H1 (cell line): ENCODE measurements around the gene PCYT2. TPM values are rescaled to one million over a fixed set of nuclear protein-coding genes. Genes with fewer than 3 reads are reported as not detected.

Experiments
- CTCF ChIA-PET: fragments of 300-600 bp; sonication (Branson Sonifier 250); formaldehyde crosslinking; loops from one replicate; lab custom pipeline; 2021; ENCODE audit not compliant: partially characterized antibody; lab: Charles Lee
- POLR2A ChIA-PET: fragments of 300-600 bp; sonication (Branson Sonifier 250); formaldehyde crosslinking; loops from one replicate; lab custom pipeline; 2021; ENCODE audit warnings: inconsistent platforms; ENCODE audit not compliant: partially characterized antibody; lab: Charles Lee
- DNase-seq, 2 experiments: peaks; one replicate each; pipeline versions ENCODE4 v3.0.0 to v3.0.0-alpha.2; 2010 to 2022; ENCODE audit warnings: low spot score in 2 of 2, low read depth in 1 of 2, mixed read lengths in 1 of 2
- FAIRE-seq: peaks from 2 replicates; lab custom pipeline; 2011; peaks lifted over from hg19 to GRCh38; lab: Jason Lieb, UNC
- H2AFZ ChIP-seq: 2 replicates; pipeline ENCODE4 v1.8.1; 2012; ENCODE audit warnings: low read length, inconsistent platforms
- H2AK5ac ChIP-seq: 2 replicates; pipeline ENCODE4 v1.6.1; 2013; ENCODE audit warnings: low read depth, low read length
- H2BK120ac ChIP-seq: replicated peaks from 2 replicates; pipeline ENCODE3; 2013; ENCODE audit warnings: low read depth, low read length, inconsistent platforms
- H2BK12ac ChIP-seq: 2 replicates; pipeline ENCODE4 v1.6.1; 2013; ENCODE audit warnings: low read depth, low read length
- H2BK15ac ChIP-seq: 2 replicates; pipeline ENCODE4 v1.6.1; 2013; ENCODE audit warnings: low read length
- H2BK20ac ChIP-seq: 2 replicates; pipeline ENCODE4 v1.6.1; 2013; ENCODE audit warnings: low read length
- H2BK5ac ChIP-seq: 2 replicates; pipeline ENCODE4 v1.6.1; 2013; ENCODE audit warnings: low read depth, low read length
- H3K14ac ChIP-seq: 2 replicates; pipeline ENCODE4 v1.6.1; 2013; ENCODE audit warnings: inconsistent platforms; ENCODE audit not compliant: insufficient read length
- H3K18ac ChIP-seq: 2 replicates; pipeline ENCODE4 v1.6.1; 2013; ENCODE audit warnings: low read length; ENCODE audit errors: extremely low read depth
- H3K23ac ChIP-seq: 2 replicates; pipeline ENCODE4 v1.6.1; 2013; ENCODE audit warnings: inconsistent platforms; ENCODE audit not compliant: insufficient read length
- H3K23me2 ChIP-seq: 2 replicates; pipeline ENCODE4 v1.6.1; 2013; ENCODE audit warnings: low read depth, low read length
- H3K27ac ChIP-seq: 2 replicates; pipeline ENCODE4 v1.6.1; 2011; ENCODE audit warnings: low read depth, low read length, inconsistent platforms
- H3K27me3 ChIP-seq, 4 experiments: replicated peaks in 1 of 4; 1 replicate in 1 of 4; 2 replicates in 3 of 4; pipeline versions ENCODE4 v1.6.1 to v1.8.1; 2011 to 2013; ENCODE audit warnings: low read length in 3 of 4, mild to moderate bottlenecking in 3 of 4, inconsistent platforms in 2 of 4, mixed read lengths in 2 of 4, moderate library complexity in 1 of 4; ENCODE audit not compliant: control insufficient read depth in 3 of 4, insufficient read depth in 3 of 4; ENCODE audit errors: extremely low read depth in 1 of 4
- H3K36me3 ChIP-seq, 4 experiments: 2 replicates each; pipeline versions ENCODE4 v1.6.1 to v1.8.1; 2011 to 2013; ENCODE audit warnings: mild to moderate bottlenecking in 4 of 4, low read length in 3 of 4, moderate library complexity in 2 of 4, control low read depth in 1 of 4, inconsistent platforms in 1 of 4; ENCODE audit not compliant: insufficient read depth in 4 of 4, control insufficient read depth in 2 of 4
- H3K4ac ChIP-seq: replicated peaks from 2 replicates; pipeline ENCODE3; 2013; ENCODE audit warnings: low read length, low read depth, mixed read lengths, inconsistent platforms; ENCODE audit not compliant: insufficient read length
- H3K4me1 ChIP-seq, 4 experiments: replicated peaks in 1 of 4; 1 replicate in 1 of 4; 2 replicates in 3 of 4; pipeline versions ENCODE4 v1.6.1 to v1.8.1; 2011 to 2013; ENCODE audit warnings: low read length in 3 of 4, inconsistent platforms in 2 of 4, mixed read lengths in 1 of 4; ENCODE audit not compliant: insufficient read depth in 4 of 4, control insufficient read depth in 3 of 4
- H3K4me2 ChIP-seq, 2 experiments: 2 replicates each; pipeline versions ENCODE4 v1.6.1 to v1.8.1; 2011 to 2013; ENCODE audit warnings: low read depth in 2 of 2, low read length in 2 of 2, control low read depth in 1 of 2, inconsistent platforms in 1 of 2, mild to moderate bottlenecking in 1 of 2; ENCODE audit not compliant: insufficient read depth in 1 of 2
- H3K4me3 ChIP-seq, 4 experiments: fragments of 200-600, 300-600 bp in 1 of 4; sonication (generic), shearing (Covaris generic), sonication (Bioruptor Twin) in 1 of 4; 2 replicates each; pipeline versions ENCODE4 v1.5.1 to v1.8.1; 2011 to 2016; ENCODE audit warnings: low read length in 4 of 4, low read depth in 3 of 4, control low read depth in 2 of 4, inconsistent platforms in 2 of 4, mild to moderate bottlenecking in 2 of 4, mixed read lengths in 1 of 4, moderate library complexity in 1 of 4; ENCODE audit not compliant: insufficient read depth in 2 of 4; ENCODE audit errors: extremely low read depth in 1 of 4
- H3K56ac ChIP-seq: replicated peaks from 2 replicates; pipeline ENCODE3; 2013; ENCODE audit warnings: low read depth, mild to moderate bottlenecking, mixed read lengths, low read length, inconsistent platforms; ENCODE audit not compliant: insufficient read length
- H3K79me1 ChIP-seq: 2 replicates; pipeline ENCODE4 v1.6.1; 2013; ENCODE audit warnings: low read depth, low read length, control low read depth
- H3K79me2 ChIP-seq, 2 experiments: 2 replicates each; pipeline versions ENCODE4 v1.6.1 to v1.8.1; 2012 to 2013; ENCODE audit warnings: low read length in 2 of 2, mild to moderate bottlenecking in 2 of 2, inconsistent platforms in 1 of 2; ENCODE audit not compliant: insufficient read depth in 2 of 2, control insufficient read depth in 1 of 2
- H3K9ac ChIP-seq, 4 experiments: replicated peaks in 1 of 4; 1 replicate in 1 of 4; 2 replicates in 3 of 4; pipeline versions ENCODE4 v1.6.1 to v1.8.1; 2011 to 2013; ENCODE audit warnings: low read depth in 3 of 4, low read length in 3 of 4, control low read depth in 2 of 4, mild to moderate bottlenecking in 2 of 4, moderate library complexity in 2 of 4, inconsistent platforms in 1 of 4; ENCODE audit errors: extremely low read depth in 1 of 4
- H3K9me3 ChIP-seq, 2 experiments: 2 replicates each; pipeline versions ENCODE4 v1.6.1 to v1.8.1; 2012 to 2013; ENCODE audit warnings: mild to moderate bottlenecking in 2 of 2, moderate library complexity in 2 of 2, control low read depth in 1 of 2, inconsistent platforms in 1 of 2, low read depth in 1 of 2, low read length in 1 of 2, mixed read lengths in 1 of 2; ENCODE audit not compliant: insufficient read depth in 2 of 2
- H4K20me1 ChIP-seq, 2 experiments: replicated peaks in 1 of 2; 2 replicates each; pipeline versions ENCODE3 to v1.8.1; 2011 to 2013; ENCODE audit warnings: inconsistent platforms in 2 of 2, low read length in 2 of 2, mild to moderate bottlenecking in 1 of 2; ENCODE audit not compliant: insufficient read depth in 2 of 2, control insufficient read depth in 1 of 2
- H4K5ac ChIP-seq: 2 replicates; pipeline ENCODE4 v1.6.1; 2013; ENCODE audit warnings: low read length, low read depth, mixed read lengths, inconsistent platforms; ENCODE audit not compliant: insufficient read length
- H4K8ac ChIP-seq: 2 replicates; pipeline ENCODE4 v1.8.0; 2013; ENCODE audit warnings: mild to moderate bottlenecking, moderate library complexity, low read length, inconsistent platforms; ENCODE audit not compliant: insufficient read depth; ENCODE audit errors: extremely low read depth
- H4K91ac ChIP-seq: replicated peaks from 2 replicates; pipeline ENCODE3; 2013; ENCODE audit warnings: low read length, mixed read lengths, inconsistent platforms; ENCODE audit not compliant: insufficient read length
- CHD1 ChIP-seq: IDR thresholded peaks from 2 replicates; pipeline ENCODE4 v1.6.1; 2012; ENCODE audit warnings: low read depth, low read length, improper control_type of control experiment
- EP300 ChIP-seq, 2 experiments: IDR thresholded peaks; 1 replicate in 1 of 2; 2 replicates in 1 of 2; pipeline ENCODE4 v1.6.1; 2011 to 2012; ENCODE audit warnings: low read depth in 2 of 2, low read length in 2 of 2, mild to moderate bottlenecking in 2 of 2, borderline replicate concordance in 1 of 2, inconsistent platforms in 1 of 2, moderate library complexity in 1 of 2
- JUN ChIP-seq: IDR thresholded peaks from 2 replicates; pipeline ENCODE4 v1.6.1; 2011; ENCODE audit warnings: low read depth, mild to moderate bottlenecking, improper control_type of control experiment, low read length
- NANOG ChIP-seq: IDR thresholded peaks from 2 replicates; pipeline ENCODE4 v1.6.1; 2011; ENCODE audit warnings: low read length, low read depth, mild to moderate bottlenecking, inconsistent platforms; ENCODE audit not compliant: insufficient read depth, poor library complexity, severe bottlenecking
- TAF1 ChIP-seq: IDR thresholded peaks from 2 replicates; pipeline ENCODE4 v1.6.1; 2011; ENCODE audit warnings: mild to moderate bottlenecking, low read depth, low read length
- WGBS, 2 experiments: shearing (Covaris generic) in 1 of 2; methylation state at CpG; one replicate each; pipeline versions ENCODE4 v1.1.6 to v1.1.7; 2013 to 2015; ENCODE audit warnings: low lambda C conversion rate in 2 of 2, mixed read lengths in 2 of 2, inconsistent platforms in 1 of 2, low coverage in 1 of 2, missing lambda C conversion rate in 1 of 2; ENCODE audit not compliant: insufficient replicate concordance in 2 of 2, insufficient coverage in 1 of 2, insufficient read length in 1 of 2; ENCODE audit errors: extremely low coverage in 1 of 2, missing lambda C conversion rate in 1 of 2; 5-methylcytosine and 5-hydroxymethylcytosine counted together
- polyA plus RNA-seq, 7 experiments: library from polyadenylated mRNA; depleted of rRNA in 3 of 7; stranded (reverse) in 5 of 7; unstranded in 2 of 7; fragments of >200 nt in 5 of 7; fragments of 200-250 nt in 2 of 7; gene quantifications; 1 replicate in 5 of 7; 2 replicates in 1 of 7; 4 replicates in 1 of 7; pipeline versions ENCODE4 v1.2.1 to v1.2.3, GENCODE V29; 2011 to 2013; ENCODE audit warnings: missing spikeins in 2 of 7, mixed read lengths in 2 of 7
- total RNA-seq: library from RNA; stranded (reverse); fragmentation: NEBNext Ultra II Directional; extraction: Animal tissue kit (Norgen Biotek cat#: 25700); gene quantifications from 2 replicates; pipeline ENCODE4 v1.2.1, GENCODE V29; 2021

PCYT2 gene
- total and polyA plus RNA-seq, 2 of the 8 experiments (the other 6 are each of a cell fraction or from before 2014, with no cell fraction given), result 29.9 to 31.3 TPM

DNA sequence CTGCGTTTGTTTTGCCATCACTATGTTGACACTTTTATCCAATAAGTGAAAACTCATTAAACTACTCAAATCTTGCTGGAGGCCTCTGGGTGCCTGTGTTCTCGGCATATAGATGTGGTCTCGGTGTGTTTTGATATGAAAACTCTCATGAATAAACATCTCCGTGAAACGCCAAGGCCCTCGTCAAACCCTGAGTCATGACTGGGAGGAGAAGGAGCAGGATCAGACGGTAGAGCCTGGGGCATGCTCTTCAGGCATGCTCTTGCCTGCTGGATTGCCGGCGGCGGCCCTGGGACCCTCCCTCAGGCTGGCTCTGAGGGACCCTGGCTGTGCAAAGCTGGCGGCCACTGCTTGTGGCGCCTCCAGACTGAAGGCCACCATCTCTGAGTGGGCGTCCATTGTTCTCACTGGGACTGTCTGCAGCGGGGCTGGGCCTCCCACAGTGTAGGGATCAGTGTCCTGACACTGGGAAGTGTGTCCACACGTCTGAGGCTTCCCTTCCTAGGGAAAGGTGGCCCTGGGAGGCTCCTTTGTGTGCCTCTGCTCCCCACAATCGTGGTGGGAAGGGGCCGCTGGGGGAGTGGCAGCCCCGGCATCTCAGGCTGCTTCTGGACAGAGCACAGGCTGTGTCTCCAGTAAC is 10.9 kb downstream of the PCYT2 start:
- POLR2A ChIA-PET, result interaction anchor here (1.0 to 3.4 kb wide), 3 partner anchors 9 to 24 kb away, joined by 3 to 29 read pairs (median 13); partner anchors contain the start of genes ALYREF, ANAPC11 and PCYT2

More for the DNA sequence above, 10.9 kb downstream of the PCYT2 start:
- H3K14ac ChIP-seq, result no peak overlapping the region
- no peak overlapping the region for H3K56ac ChIP-seq
- H3K27me3 ChIP-seq, result peaks cover 0 to 22% (median 14%) of the 10 kb centered on the region in 4 experiments; a peak in 5 of 7 replicates
- H2BK20ac ChIP-seq, result no peak overlapping the region
- H2BK120ac ChIP-seq, result no peak overlapping the region
- no peak overlapping the region for H3K18ac ChIP-seq
- peaks cover 3 to 21% (median 13%) of the 10 kb centered on the region in 4 experiments; a peak in 7 of 8 replicates for H3K36me3 ChIP-seq
- DNase-seq (no peak), FAIRE-seq (no peak)
- no peaks in the 10 kb centered on the region for H3K9me3 ChIP-seq
- H3K4me3 ChIP-seq, result no peak overlapping the region
- no peak overlapping the region for H3K4me2 ChIP-seq
- H3K79me1 ChIP-seq, result peaks cover 3% of the 10 kb centered on the region; the same call in 1 of the 2 replicates
- no peak overlapping the region for H3K27ac ChIP-seq
- H2AK5ac ChIP-seq, result no peak overlapping the region
- H3K79me2 ChIP-seq, result no peaks in the 10 kb centered on the region
- H3K23ac ChIP-seq, result no peak overlapping the region
- 87% methylated on average over 18 of the region's 18 CpGs; no CpG with 5 or more reads in 1 of the 2 experiments for WGBS, 2 experiments
- CTCF ChIA-PET, result interaction anchor here (2.7 kb wide), 1 partner anchor 31 kb away, joined by 10 read pairs; no protein-coding TSS in a partner anchor
- H4K20me1 ChIP-seq, result peaks cover 2 to 11% of the 10 kb centered on the region in 2 experiments
- H4K8ac ChIP-seq, result no peak overlapping the region
- H2BK12ac ChIP-seq, result no peak overlapping the region
- H4K91ac ChIP-seq, result no peak overlapping the region
- no peak overlapping the region for H2AFZ ChIP-seq
- H3K9ac ChIP-seq, result no peak overlapping the region
- H3K23me2 ChIP-seq, result peaks cover 6% of the 10 kb centered on the region; the same call in 1 of the 2 replicates
- no peak overlapping the region for H2BK5ac ChIP-seq
- TF ChIP-seq CHD1, result no peak
- no peak for TF ChIP-seq JUN
- no peak for TF ChIP-seq EP300 (IDR thresholded peaks at IDR 0.05; ENCODE audit: borderline replicate concordance in 1 of 2, low read depth in 2 of 2, low read length in 2 of 2)
- TF ChIP-seq NANOG, result no peak
- no peak for TF ChIP-seq TAF1
- no peak overlapping the region for H2BK15ac ChIP-seq
- H3K4me1 ChIP-seq, result peaks cover 0 to 8% (median 2%) of the 10 kb centered on the region in 4 experiments; a peak in 3 of 7 replicates
- no peak overlapping the region for H3K4ac ChIP-seq
- H4K5ac ChIP-seq, result no peak overlapping the region
